Measurements from ENCODE around the gene IFI6.

DNA sequence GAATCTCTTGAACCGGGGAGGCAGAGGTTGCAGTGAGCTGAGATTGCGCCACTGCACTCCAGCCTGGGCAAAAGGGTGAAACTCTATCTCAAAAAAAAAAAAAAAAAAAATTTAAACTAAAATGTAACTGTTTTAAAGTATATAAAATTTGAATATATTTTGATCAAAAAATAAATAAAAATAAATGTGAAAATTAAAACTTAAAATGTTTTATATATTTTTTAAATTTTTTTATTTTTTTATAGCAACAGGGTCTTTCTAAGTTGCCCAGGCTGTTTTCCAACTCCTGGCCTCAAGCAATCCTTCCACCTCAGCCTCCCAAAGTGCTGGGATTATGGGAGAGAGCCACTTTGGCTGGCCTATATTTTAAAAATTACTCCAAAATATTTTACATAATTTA lies 38.6 kb upstream of the IFI6 start:
- TF ChIP-seq CTCF (IDR thresholded peaks at IDR 0.05) (no peak), EZH2 (IDR thresholded peaks at IDR 0.05; ENCODE audit: borderline replicate concordance, insufficient read depth, low read depth, low read length, poor library complexity, severe bottlenecking) (no peak)

Data from B cell (primary cell).